B cell (primary cell): ENCODE measurements around the gene RUFY1. TPM values are rescaled to one million over a fixed set of nuclear protein-coding genes. Genes with fewer than 3 reads are reported as not detected.

Source experiments
- ATAC-seq: fragments of 200-7000 bp; cut with Tn5 transposase; one replicate; pipeline ENCODE4 v1.10.0; 2021; ENCODE audit warnings: low read depth, mild to moderate bottlenecking, moderate number of reproducible peaks, moderate library complexity
- CTCF ChIA-PET: fragments of 350-600 bp; sonication (Branson Sonifier 250); formaldehyde crosslinking; loops from one replicate; lab custom pipeline; 2021; ENCODE audit warnings: antibody characterized with exemption, inconsistent platforms; lab: Charles Lee
- POLR2A ChIA-PET: fragments of 350-600 bp; sonication (Branson Sonifier 250); formaldehyde crosslinking; loops from one replicate; lab custom pipeline; 2021; ENCODE audit warnings: antibody characterized with exemption; lab: Charles Lee
- DNase-seq: peaks from one replicate; pipeline ENCODE4 v3.0.0; 2013
- H2AFZ ChIP-seq: 2 replicates; pipeline ENCODE4 v1.6.1; 2012; ENCODE audit warnings: mild to moderate bottlenecking, low read depth, low read length; ENCODE audit not compliant: insufficient read depth, poor library complexity, severe bottlenecking
- H3K27ac ChIP-seq, 2 donors: 1 replicate in 1 of 2; 2 replicates in 1 of 2; pipeline ENCODE4 v1.5.1; 2012 to 2013; ENCODE audit warnings: low read length in 2 of 2, mild to moderate bottlenecking in 2 of 2, moderate library complexity in 1 of 2
- H3K27me3 ChIP-seq, 4 experiments: fragments of 200-600 bp in 1 of 4; sonication (generic) in 1 of 4; replicated peaks in 1 of 4; 1 replicate in 2 of 4; 2 replicates in 2 of 4; pipeline versions ENCODE4 v1.6.1 to v1.7.0; 2013 to 2016; ENCODE audit warnings: low read length in 3 of 4, mild to moderate bottlenecking in 2 of 4, mixed read lengths in 1 of 4, moderate library complexity in 1 of 4; ENCODE audit not compliant: insufficient read depth in 4 of 4, control insufficient read depth in 3 of 4; ENCODE audit errors: control extremely low read depth in 1 of 4
- H3K36me3 ChIP-seq, 2 experiments: replicated peaks in 1 of 2; 1 replicate in 1 of 2; 2 replicates in 1 of 2; pipeline versions ENCODE4 v1.6.1 to v1.7.1; 2013; ENCODE audit warnings: low read length in 1 of 2; ENCODE audit not compliant: insufficient read depth in 2 of 2, control insufficient read depth in 1 of 2; ENCODE audit errors: control extremely low read depth in 1 of 2, extremely low read depth in 1 of 2
- H3K4me1 ChIP-seq, 2 donors: fragments of 200-600 bp in 1 of 2; sonication (generic) in 1 of 2; 1 replicate in 1 of 2; 2 replicates in 1 of 2; pipeline versions ENCODE4 v1.5.1 to v1.6.1; 2013 to 2017; ENCODE audit warnings: low read length in 2 of 2; ENCODE audit not compliant: control insufficient read depth in 2 of 2, insufficient read depth in 2 of 2
- H3K4me2 ChIP-seq: replicated peaks from 2 replicates; pipeline ENCODE3; 2012; ENCODE audit warnings: mild to moderate bottlenecking, low read depth, low read length; ENCODE audit not compliant: poor library complexity, severe bottlenecking
- H3K4me3 ChIP-seq, 5 experiments: fragments of 200-600 bp in 1 of 5; sonication (generic) in 1 of 5; 1 replicate in 3 of 5; 2 replicates in 2 of 5; pipeline versions ENCODE4 v1.5.1 to v1.7.0; 2011 to 2016; ENCODE audit warnings: low read length in 4 of 5, mild to moderate bottlenecking in 4 of 5, low read depth in 2 of 5, control low read depth in 1 of 5, moderate library complexity in 1 of 5; ENCODE audit not compliant: insufficient read depth in 1 of 5; ENCODE audit errors: control extremely low read depth in 1 of 5, extremely low read depth in 1 of 5
- H3K79me2 ChIP-seq: fragments of 200-600 bp; sonication (generic); one replicate; pipeline ENCODE4 v1.6.0; 2016; ENCODE audit warnings: low read length; ENCODE audit not compliant: control insufficient read depth, insufficient read depth
- H3K9ac ChIP-seq: fragments of 200-600 bp; sonication (generic); 2 replicates; pipeline ENCODE4 v1.6.1; 2017; ENCODE audit warnings: mild to moderate bottlenecking, low read length, moderate library complexity
- H3K9me3 ChIP-seq, 3 donors: one replicate each; pipeline versions ENCODE4 v1.6.1 to v1.7.1; 2013; ENCODE audit warnings: low read length in 2 of 3; ENCODE audit not compliant: control insufficient read depth in 2 of 3, insufficient read depth in 1 of 3; ENCODE audit errors: control extremely low read depth in 1 of 3
- H4K20me1 ChIP-seq: 2 replicates; pipeline ENCODE4 v1.6.0; 2012; ENCODE audit warnings: mild to moderate bottlenecking, low read length; ENCODE audit not compliant: insufficient read depth, control insufficient read depth, poor library complexity, severe bottlenecking
- H3K27ac Mint-ChIP-seq: one replicate; pipeline ENCODE4 v1.8.0; 2021; ENCODE audit warnings: mixed read lengths
- H3K27me3 Mint-ChIP-seq: one replicate; pipeline ENCODE4 v1.8.0; 2021; ENCODE audit warnings: mixed read lengths
- H3K4me1 Mint-ChIP-seq: one replicate; pipeline ENCODE4 v1.8.0; 2021; ENCODE audit warnings: mixed read lengths
- H3K4me3 Mint-ChIP-seq: one replicate; pipeline ENCODE4 v1.8.0; 2021; ENCODE audit warnings: mixed read lengths
- H3K9me3 Mint-ChIP-seq: one replicate; pipeline ENCODE4 v1.8.0; 2022; ENCODE audit warnings: mixed read lengths; ENCODE audit not compliant: insufficient read depth
- EZH2 ChIP-seq: IDR thresholded peaks from 2 replicates; pipeline ENCODE4 v1.6.1; 2012; ENCODE audit warnings: borderline replicate concordance, low read depth, mild to moderate bottlenecking, moderate library complexity, low read length; ENCODE audit not compliant: insufficient read depth, poor library complexity, severe bottlenecking
- WGBS: methylation state at CpG from one replicate; pipeline ENCODE4 v1.1.5; 2013; ENCODE audit warnings: missing lambda C conversion rate; ENCODE audit not compliant: insufficient coverage; 5-methylcytosine and 5-hydroxymethylcytosine counted together
- intact Hi-C: fragments of 100-400 bp; cut with micrococcal nuclease; formaldehyde crosslinking; loops from one replicate; pipeline ENCODE4 v1.10.0; 2022
- polyA plus RNA-seq: library from polyadenylated mRNA; depleted of rRNA; stranded (reverse); fragments of >200 nt; gene quantifications from 2 replicates; pipeline ENCODE4 v1.2.3, GENCODE V29; 2012
- total RNA-seq, 2 donors: library from RNA; stranded (reverse); fragments of 120-200 nt in 1 of 2; gene quantifications; 1 replicate in 1 of 2; 2 replicates in 1 of 2; pipeline versions ENCODE4 v1.2.3 to v1.2.4, GENCODE V29; 2013 to 2022
- TF ChIP-seq, protein P1 (sequence below): fragments of 200-600 bp; IDR thresholded peaks from one replicate; pipeline ENCODE4 v1.8.0; 2022; ENCODE audit warnings: antibody characterized with exemption, mild to moderate bottlenecking

The RUFY1 gene
- total and polyA plus RNA-seq, 2 donors (not counting 1 experiment from before 2014, with no cell fraction given) = 38.5 to 99.8 TPM

DNA sequence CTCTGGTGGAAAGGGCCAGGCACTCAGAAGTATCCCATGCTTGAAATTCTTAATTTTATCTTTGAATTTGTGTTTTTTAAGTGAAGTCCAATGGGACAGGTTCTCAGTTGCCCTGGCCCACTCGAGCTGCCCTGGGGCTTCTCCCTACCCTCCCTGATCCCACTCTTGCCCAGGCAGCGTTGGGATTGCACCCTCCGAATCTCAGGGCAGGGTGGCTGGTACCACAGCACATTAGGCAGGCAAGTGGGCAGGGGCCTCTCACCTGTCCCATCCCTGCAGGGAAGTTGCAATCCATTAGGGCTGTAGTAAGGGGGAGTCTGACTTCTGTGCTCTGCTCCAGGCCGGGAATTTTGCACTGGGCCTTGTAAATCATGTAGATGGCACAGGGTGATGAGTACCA, 2.7 kb downstream of the RUFY1 start:
- Histone ChIP-seq H3K27ac (no peak overlapping the region), H3K4me1 (peaks cover 21 to 24% of the 10 kb centered on the region in 2 donors), H3K27me3 (no peaks in the 10 kb centered on the region), H4K20me1 (peaks cover 13% of the 10 kb centered on the region), H3K36me3 (peaks cover 0 to 5% of the 10 kb centered on the region in 2 experiments), H2AFZ (no peak overlapping the region), H3K9ac (no peak overlapping the region), H3K9me3 (no peaks in the 10 kb centered on the region), H3K4me2 (peak overlapping the region; percentile 69), H3K4me3 (no peak overlapping the region), H3K79me2 (peaks cover 68% of the 10 kb centered on the region)
- 100% methylated on average over 3 of the region's 4 CpGs for WGBS
- Mint-ChIP-seq H3K27me3 (no peaks in the 10 kb centered on the region), H3K4me3 (no peak overlapping the region), H3K4me1 (peaks cover 49% of the 10 kb centered on the region), H3K27ac (no peak overlapping the region), H3K9me3 (no peaks in the 10 kb centered on the region)
- ChIA-PET POLR2A (no interaction called here), CTCF (no interaction called here)
- ATAC-seq = no peak
- intact Hi-C loops = loop anchor here (5.0 kb wide), 2 partner anchors 264 to 926 kb away; partner anchors contain the start of gene CLK4
- TF ChIP-seq, protein P1, sequence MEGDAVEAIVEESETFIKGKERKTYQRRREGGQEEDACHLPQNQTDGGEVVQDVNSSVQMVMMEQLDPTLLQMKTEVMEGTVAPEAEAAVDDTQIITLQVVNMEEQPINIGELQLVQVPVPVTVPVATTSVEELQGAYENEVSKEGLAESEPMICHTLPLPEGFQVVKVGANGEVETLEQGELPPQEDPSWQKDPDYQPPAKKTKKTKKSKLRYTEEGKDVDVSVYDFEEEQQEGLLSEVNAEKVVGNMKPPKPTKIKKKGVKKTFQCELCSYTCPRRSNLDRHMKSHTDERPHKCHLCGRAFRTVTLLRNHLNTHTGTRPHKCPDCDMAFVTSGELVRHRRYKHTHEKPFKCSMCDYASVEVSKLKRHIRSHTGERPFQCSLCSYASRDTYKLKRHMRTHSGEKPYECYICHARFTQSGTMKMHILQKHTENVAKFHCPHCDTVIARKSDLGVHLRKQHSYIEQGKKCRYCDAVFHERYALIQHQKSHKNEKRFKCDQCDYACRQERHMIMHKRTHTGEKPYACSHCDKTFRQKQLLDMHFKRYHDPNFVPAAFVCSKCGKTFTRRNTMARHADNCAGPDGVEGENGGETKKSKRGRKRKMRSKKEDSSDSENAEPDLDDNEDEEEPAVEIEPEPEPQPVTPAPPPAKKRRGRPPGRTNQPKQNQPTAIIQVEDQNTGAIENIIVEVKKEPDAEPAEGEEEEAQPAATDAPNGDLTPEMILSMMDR = no peak
- no peak for TF ChIP-seq EZH2
- no peak for DNase-seq

DNA sequence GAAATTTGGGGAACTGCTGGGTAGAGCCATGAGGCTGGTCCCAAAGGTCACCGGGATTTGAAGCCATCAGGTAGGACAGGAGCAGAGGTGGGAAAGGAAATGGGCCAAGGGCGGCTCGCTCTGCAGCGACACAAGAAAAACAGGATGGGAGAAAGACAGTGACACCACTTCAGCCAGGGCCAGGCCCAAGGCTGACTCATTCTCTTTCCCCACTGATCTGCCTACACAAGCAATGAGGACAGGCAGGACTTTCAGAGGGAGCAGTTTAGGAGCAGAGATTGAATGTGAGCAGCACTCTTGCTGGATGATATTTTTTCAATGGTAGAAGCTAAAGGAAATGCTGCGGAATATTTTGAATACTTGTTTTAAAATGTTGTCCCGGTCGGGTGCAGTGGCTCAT, 3.5 kb downstream of the RUFY1 start:
- no peak for ATAC-seq
- Histone ChIP-seq H3K4me1 (peaks cover 21 to 27% of the 10 kb centered on the region in 2 donors), H3K9ac (no peak overlapping the region), H3K36me3 (peaks cover 0 to 5% of the 10 kb centered on the region in 2 experiments), H4K20me1 (peaks cover 13% of the 10 kb centered on the region), H3K9me3 (no peaks in the 10 kb centered on the region), H3K4me3 (no peak overlapping the region), H2AFZ (no peak overlapping the region), H3K79me2 (peaks cover 77% of the 10 kb centered on the region), H3K27me3 (no peaks in the 10 kb centered on the region), H3K27ac (no peak overlapping the region), H3K4me2 (no peak overlapping the region)
- Mint-ChIP-seq H3K27ac (peak overlapping the region; percentile 64), H3K4me1 (peaks cover 51% of the 10 kb centered on the region), H3K9me3 (no peaks in the 10 kb centered on the region), H3K4me3 (peak overlapping the region; percentile 54), H3K27me3 (no peaks in the 10 kb centered on the region)
- POLR2A ChIA-PET = no interaction called here
- CTCF ChIA-PET = no interaction called here
- no peak for TF ChIP-seq EZH2
- TF ChIP-seq, protein P1 = no peak
- intact Hi-C loops = loop anchor here (5.0 kb wide), 2 partner anchors 263 to 927 kb away; partner anchors contain the start of gene CLK4
- no peak for DNase-seq
- 97% methylated on average over 4 of the region's 7 CpGs for WGBS
